AG04450 (cell line): ENCODE results near the gene TEX29. TPM values are rescaled to one million over a fixed set of nuclear protein-coding genes. Genes with fewer than 3 reads are reported as not detected.

Source experiments
- CTCF ChIA-PET: fragments of 300-600, 350-600 bp; formaldehyde crosslinking; extraction: SDS; loops from one replicate; lab custom pipeline; 2022; ENCODE audit warnings: antibody characterized with exemption, inconsistent platforms; lab: Charles Lee
- POLR2A ChIA-PET: fragments of 350-600 bp; formaldehyde crosslinking; extraction: SDS; loops from one replicate; lab custom pipeline; 2021; ENCODE audit warnings: antibody characterized with exemption, inconsistent platforms; lab: Yijun Ruan, JAX
- DNase-seq: peaks from one replicate; pipeline ENCODE4 v3.0.0-alpha.2; 2011; ENCODE audit warnings: low read depth, low spot score
- H3K27ac ChIP-seq: one replicate; pipeline ENCODE4 v1.5.1; 2012; ENCODE audit warnings: low read depth, low read length, control low read depth
- H3K27me3 ChIP-seq: one replicate; pipeline ENCODE4 v1.6.0; 2012; ENCODE audit warnings: low read length; ENCODE audit not compliant: control insufficient read depth, insufficient read depth
- H3K4me3 ChIP-seq: 2 replicates; pipeline ENCODE4 v1.5.1; 2011; ENCODE audit warnings: mild to moderate bottlenecking, low read depth, low read length, control low read depth
- H3K9me3 ChIP-seq: 2 replicates; pipeline ENCODE4 v1.5.1; 2012; ENCODE audit warnings: low read length; ENCODE audit not compliant: control insufficient read depth, insufficient read depth
- polyA plus RNA-seq: library from polyadenylated mRNA; depleted of rRNA; stranded (reverse); fragments of >200 nt; gene quantifications from 2 replicates; pipeline ENCODE4 v1.2.3, GENCODE V29; 2011
- TF ChIP-seq, protein P1 (sequence below): IDR thresholded peaks from 2 replicates; pipeline ENCODE4 v1.5.1; 2011; ENCODE audit warnings: low read depth, low read length, control low read depth, inconsistent platforms

The TEX29 gene
- polyA plus RNA-seq, 1 experiment, result 6.1 TPM

DNA sequence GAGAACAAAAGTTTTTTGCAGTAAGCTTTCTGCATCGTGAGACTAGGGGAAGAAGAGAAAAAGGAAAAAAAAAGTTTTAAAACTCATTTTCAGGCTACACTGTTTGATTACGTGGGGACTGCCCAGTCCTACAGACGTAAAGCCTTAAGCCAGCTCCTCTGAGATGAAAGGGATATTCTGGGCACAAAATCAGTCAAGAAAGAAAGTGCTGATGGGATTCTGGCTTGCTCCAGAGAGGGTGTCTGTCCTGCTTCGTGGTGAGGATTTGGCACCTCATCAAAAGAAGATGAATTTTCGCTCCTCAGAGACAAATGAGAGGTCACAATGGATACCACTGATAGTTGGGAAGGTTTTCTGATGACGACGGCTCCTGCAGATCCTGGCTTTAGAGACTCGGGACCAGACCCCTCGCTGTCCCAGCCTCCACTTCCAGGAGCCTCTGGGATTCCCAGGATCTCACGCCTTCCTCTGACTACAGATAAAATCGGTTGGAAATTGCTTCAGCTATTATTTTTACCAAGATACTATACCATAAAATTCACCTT lies 9.7 kb downstream of the TEX29 start:
- Histone ChIP-seq H3K27ac (no peak overlapping the region), H3K27me3 (peaks cover under 1% of the 10 kb centered on the region), H3K4me3 (no peak overlapping the region), H3K9me3 (peaks cover 20% of the 10 kb centered on the region)
- POLR2A ChIA-PET, result no interaction called here
- TF ChIP-seq, protein P1, sequence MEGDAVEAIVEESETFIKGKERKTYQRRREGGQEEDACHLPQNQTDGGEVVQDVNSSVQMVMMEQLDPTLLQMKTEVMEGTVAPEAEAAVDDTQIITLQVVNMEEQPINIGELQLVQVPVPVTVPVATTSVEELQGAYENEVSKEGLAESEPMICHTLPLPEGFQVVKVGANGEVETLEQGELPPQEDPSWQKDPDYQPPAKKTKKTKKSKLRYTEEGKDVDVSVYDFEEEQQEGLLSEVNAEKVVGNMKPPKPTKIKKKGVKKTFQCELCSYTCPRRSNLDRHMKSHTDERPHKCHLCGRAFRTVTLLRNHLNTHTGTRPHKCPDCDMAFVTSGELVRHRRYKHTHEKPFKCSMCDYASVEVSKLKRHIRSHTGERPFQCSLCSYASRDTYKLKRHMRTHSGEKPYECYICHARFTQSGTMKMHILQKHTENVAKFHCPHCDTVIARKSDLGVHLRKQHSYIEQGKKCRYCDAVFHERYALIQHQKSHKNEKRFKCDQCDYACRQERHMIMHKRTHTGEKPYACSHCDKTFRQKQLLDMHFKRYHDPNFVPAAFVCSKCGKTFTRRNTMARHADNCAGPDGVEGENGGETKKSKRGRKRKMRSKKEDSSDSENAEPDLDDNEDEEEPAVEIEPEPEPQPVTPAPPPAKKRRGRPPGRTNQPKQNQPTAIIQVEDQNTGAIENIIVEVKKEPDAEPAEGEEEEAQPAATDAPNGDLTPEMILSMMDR, result no peak
- CTCF ChIA-PET, result no interaction called here
- DNase-seq, result no peak

DNA sequence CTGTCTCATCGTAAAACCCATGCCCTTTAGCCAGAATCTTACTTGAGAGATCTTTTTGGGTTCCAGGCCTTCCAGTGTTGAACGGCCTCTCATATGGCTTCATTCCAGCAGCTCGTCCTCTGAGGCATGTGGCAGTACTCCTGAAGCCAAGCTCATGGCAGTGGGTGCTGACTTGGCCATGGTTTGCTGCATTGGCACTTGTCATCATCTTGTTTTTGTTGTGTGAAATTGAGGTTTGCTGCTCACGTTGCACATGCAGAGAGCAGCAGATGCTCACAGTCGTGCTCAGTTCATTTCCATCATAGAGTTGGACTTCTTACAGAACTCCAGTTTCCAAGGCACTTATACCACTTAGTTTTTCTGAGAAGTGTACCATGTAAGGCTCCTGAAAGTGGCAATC lies 14.9 kb downstream of the TEX29 start:
- ChIA-PET POLR2A (no interaction called here), CTCF (interaction anchor here (1.0 kb wide), 1 partner anchor 9 kb away, joined by 7 read pairs; no protein-coding TSS in a partner anchor)
- TF ChIP-seq, protein P1, result no peak
- Histone ChIP-seq H3K27ac (no peak overlapping the region), H3K27me3 (no peaks in the 10 kb centered on the region), H3K9me3 (peaks cover 14% of the 10 kb centered on the region), H3K4me3 (no peak overlapping the region)
- DNase-seq, result no peak

- no peak overlapping the region for H3K4me3 ChIP-seq
- ChIA-PET POLR2A (no interaction called here), CTCF (interaction anchor here (0.5 kb wide), 1 partner anchor 8 kb away, joined by 8 read pairs; no protein-coding TSS in a partner anchor)
- peaks cover 14% of the 10 kb centered on the region for H3K9me3 ChIP-seq
- DNase-seq, result no peak
- no peaks in the 10 kb centered on the region for H3K27me3 ChIP-seq
- H3K27ac ChIP-seq, result peak overlapping the region; percentile 42
- TF ChIP-seq, protein P1, result no peak
Observed at GRCh38 chr13:111336666-111337065, 16.2 kb downstream of the TEX29 start.

DNA sequence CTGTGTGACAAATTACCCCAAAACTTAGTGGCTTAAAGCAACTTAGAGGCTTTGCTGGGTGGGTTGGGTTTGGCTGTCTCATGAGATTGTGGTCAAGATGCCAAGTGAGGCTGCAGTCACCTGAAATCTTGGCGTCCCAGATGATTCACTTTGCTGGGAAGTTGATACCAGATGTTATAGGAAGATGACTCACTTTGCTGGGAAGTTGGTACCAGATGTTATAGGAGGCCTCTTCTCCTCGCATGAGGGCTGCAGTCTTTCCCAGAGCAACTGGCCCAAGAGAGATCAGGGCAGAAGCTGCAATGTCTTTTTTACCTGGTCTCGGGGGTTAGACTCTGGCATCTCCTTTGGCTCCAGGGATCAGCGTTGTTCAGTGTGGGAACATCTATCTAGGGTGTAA lies 16.8 kb downstream of the TEX29 start:
- Histone ChIP-seq H3K27me3 (no peaks in the 10 kb centered on the region), H3K4me3 (no peak overlapping the region), H3K27ac (peak overlapping the region; percentile 87), H3K9me3 (peaks cover 14% of the 10 kb centered on the region)
- ChIA-PET CTCF (interaction anchor here (0.5 kb wide), 1 partner anchor 8 kb away, joined by 8 read pairs; no protein-coding TSS in a partner anchor), POLR2A (no interaction called here)
- DNase-seq, result peak; percentile 91
- TF ChIP-seq, protein P1, result no peak

GRCh38 chr13:111337741-111338140 lies 17.3 kb downstream of the TEX29 start:
- TF ChIP-seq, protein P1, result no peak
- no peak for DNase-seq

More at GRCh38 chr13:111337741-111338140, 17.3 kb downstream of the TEX29 start:
- no peaks in the 10 kb centered on the region for H3K27me3 ChIP-seq
- H3K9me3 ChIP-seq, result peaks cover 14% of the 10 kb centered on the region
- H3K27ac ChIP-seq, result peak overlapping the region; percentile 87
- ChIA-PET CTCF (no interaction called here), POLR2A (no interaction called here)
- H3K4me3 ChIP-seq, result no peak overlapping the region
